ENCODE results near the gene HLA-DRA. TPM values are rescaled to one million over a fixed set of nuclear protein-coding genes. Genes with fewer than 3 reads are reported as not detected.
A peak's percentile ranks its signal among the peaks of the same experiment; 100 is the strongest.

Gene HLA-DRA
- total RNA-seq, 1 experiment from 2014 or later = not detected

- Histone ChIP-seq H3K36me3 (replicated peaks; ENCODE audit: control insufficient read depth, insufficient read depth, low read length) (no peaks in the 10 kb centered on the region), H3K4me3 (ENCODE audit: insufficient read depth, low read depth, low read length) (no peak overlapping the region), H3K27me3 (ENCODE audit: control insufficient read depth, insufficient read depth, low read length) (no peaks in the 10 kb centered on the region)
- DNase-seq = no peak
Observed at GRCh38 chr6:32475392-32476206, 35.9 kb downstream of the HLA-DRA start.

- H3K36me3 ChIP-seq (replicated peaks; ENCODE audit: control insufficient read depth, insufficient read depth, low read length) = no peaks in the 10 kb centered on the region
- H3K4me3 ChIP-seq (ENCODE audit: insufficient read depth, low read depth, low read length) = no peak overlapping the region
- H3K27me3 ChIP-seq (ENCODE audit: control insufficient read depth, insufficient read depth, low read length) = no peaks in the 10 kb centered on the region
- peak; percentile 48 for DNase-seq
Observed at GRCh38 chr6:32483968-32484613, 44.4 kb downstream of the HLA-DRA start.

- Histone ChIP-seq H3K27me3 (ENCODE audit: control insufficient read depth, insufficient read depth, low read length) (no peaks in the 10 kb centered on the region), H3K36me3 (replicated peaks; ENCODE audit: control insufficient read depth, insufficient read depth, low read length) (no peaks in the 10 kb centered on the region), H3K4me3 (ENCODE audit: insufficient read depth, low read depth, low read length) (no peak overlapping the region)
- DNase-seq = no peak
Observed at GRCh38 chr6:32484614-32484998, 44.9 kb downstream of the HLA-DRA start.

- H3K36me3 ChIP-seq (replicated peaks; ENCODE audit: control insufficient read depth, insufficient read depth, low read length) = no peaks in the 10 kb centered on the region
- H3K27me3 ChIP-seq (ENCODE audit: control insufficient read depth, insufficient read depth, low read length) = no peaks in the 10 kb centered on the region
- no peak for DNase-seq
- no peak overlapping the region for H3K4me3 ChIP-seq (ENCODE audit: insufficient read depth, low read depth, low read length)
Observed at GRCh38 chr6:32488083-32488482, 48.4 kb downstream of the HLA-DRA start.

GRCh38 chr6:32491700-32492099, 52.0 kb downstream of the HLA-DRA start:
- Histone ChIP-seq H3K4me3 (ENCODE audit: insufficient read depth, low read depth, low read length) (no peak overlapping the region), H3K27me3 (ENCODE audit: control insufficient read depth, insufficient read depth, low read length) (no peaks in the 10 kb centered on the region), H3K36me3 (replicated peaks; ENCODE audit: control insufficient read depth, insufficient read depth, low read length) (no peaks in the 10 kb centered on the region)
- no peak for DNase-seq

GRCh38 chr6:32492351-32492750, 52.7 kb downstream of the HLA-DRA start:
- Histone ChIP-seq H3K27me3 (ENCODE audit: control insufficient read depth, insufficient read depth, low read length) (no peaks in the 10 kb centered on the region), H3K4me3 (ENCODE audit: insufficient read depth, low read depth, low read length) (no peak overlapping the region), H3K36me3 (replicated peaks; ENCODE audit: control insufficient read depth, insufficient read depth, low read length) (no peaks in the 10 kb centered on the region)
- DNase-seq = no peak

Other genes starting within 250 kb of the HLA-DRA start
- 64.2 and 67.7 TPM in 2 replicates for gene PBX2, start 249.7 kb upstream of the HLA-DRA start, total RNA-seq (2014; rRNA removed; shearing (Covaris generic))
- gene GPSM3, start 247.2 kb upstream of the HLA-DRA start, total RNA-seq (2014; rRNA removed; shearing (Covaris generic)) = 21.2 and 26.8 TPM in 2 replicates
- gene NOTCH4, start 215.8 kb upstream of the HLA-DRA start, total RNA-seq (2014; rRNA removed; shearing (Covaris generic)) = 0.96 and 1.6 TPM in 2 replicates
- gene TSBP1, start 68.0 kb upstream of the HLA-DRA start, total RNA-seq (2014; rRNA removed; shearing (Covaris generic)) = not detected in 2 replicates
- not detected in 2 replicates for gene BTNL2, start 32.7 kb upstream of the HLA-DRA start, total RNA-seq (2014; rRNA removed; shearing (Covaris generic))
- gene HLA-DRB5, start 90.4 kb downstream of the HLA-DRA start, total RNA-seq (2014; rRNA removed; shearing (Covaris generic)) = 0.21 TPM in 1 of 2 replicates, not detected in the other
- 0.48 TPM in 1 of 2 replicates, not detected in the other for gene HLA-DRB1, start 150.0 kb downstream of the HLA-DRA start, total RNA-seq (2014; rRNA removed; shearing (Covaris generic))
- gene HLA-DQA1, start 197.5 kb downstream of the HLA-DRA start, total RNA-seq (2014; rRNA removed; shearing (Covaris generic)) = not detected in 2 replicates
- gene HLA-DQB1, start 226.8 kb downstream of the HLA-DRA start, total RNA-seq (2014; rRNA removed; shearing (Covaris generic)) = under 0.01 TPM in 1 of 2 replicates, not detected in the other